Measurements from ENCODE around the gene IMPG2. TPM values are rescaled to one million over a fixed set of nuclear protein-coding genes. Genes with fewer than 3 reads are reported as not detected.

Gene IMPG2
- total and polyA plus RNA-seq, 8 donors: under 0.01 to 2.3 (median 0.36) TPM; not detected in 2

GRCh38 chr3:101252945-101253344 is 67.4 kb downstream of the IMPG2 start:
- H3K4me1 ChIP-seq: no peaks in the 10 kb centered on the region
- no peak overlapping the region for H3K27ac ChIP-seq
- WGBS, 5 donors: 93 to 98% (median 95%) methylated on average over 2 of the region's 2 CpGs
- intact Hi-C loops (cut with DNase I; ENCODE audit: low total_unique reads): no loop called here
- H3K27me3 ChIP-seq: no peaks in the 10 kb centered on the region
- no peaks in the 10 kb centered on the region for H3K36me3 ChIP-seq
- no peak for DNase-seq
- no peak for TF ChIP-seq POLR2A (IDR thresholded peaks at IDR 0.05)
- TF ChIP-seq POLR2AphosphoS5 (IDR thresholded peaks at IDR 0.05): no peak
- TF ChIP-seq EP300 (IDR thresholded peaks at IDR 0.05): no peak
- no peak for TF ChIP-seq CTCF (IDR thresholded peaks at IDR 0.05)
- H3K9me3 ChIP-seq: no peaks in the 10 kb centered on the region
- H3K4me3 ChIP-seq: no peak overlapping the region

GRCh38 chr3:101252307-101252706 is 68.1 kb downstream of the IMPG2 start:
- Histone ChIP-seq H3K27me3 (no peaks in the 10 kb centered on the region), H3K36me3 (no peaks in the 10 kb centered on the region), H3K4me3 (no peak overlapping the region), H3K4me1 (no peaks in the 10 kb centered on the region), H3K27ac (no peak overlapping the region), H3K9me3 (no peaks in the 10 kb centered on the region)
- intact Hi-C loops (cut with DNase I; ENCODE audit: low total_unique reads): no loop called here
- WGBS, 5 donors: 83 to 97% (median 91%) methylated on average over 1 of the region's 1 CpG
- DNase-seq: no peak
- TF ChIP-seq POLR2AphosphoS5 (IDR thresholded peaks at IDR 0.05): no peak
- TF ChIP-seq EP300 (IDR thresholded peaks at IDR 0.05): no peak
- no peak for TF ChIP-seq POLR2A (IDR thresholded peaks at IDR 0.05)
- no peak for TF ChIP-seq CTCF (IDR thresholded peaks at IDR 0.05)

- H3K4me3 ChIP-seq: no peak overlapping the region
- TF ChIP-seq POLR2AphosphoS5 (IDR thresholded peaks at IDR 0.05): no peak
- TF ChIP-seq CTCF (IDR thresholded peaks at IDR 0.05): no peak
- TF ChIP-seq POLR2A (IDR thresholded peaks at IDR 0.05): no peak
- TF ChIP-seq EP300 (IDR thresholded peaks at IDR 0.05): no peak
- no peaks in the 10 kb centered on the region for H3K36me3 ChIP-seq
- DNase-seq: no peak
- H3K9me3 ChIP-seq: no peaks in the 10 kb centered on the region
- H3K27me3 ChIP-seq: no peaks in the 10 kb centered on the region
- no peaks in the 10 kb centered on the region for H3K4me1 ChIP-seq
- H3K27ac ChIP-seq: no peak overlapping the region
- 83 to 94% (median 89%) methylated on average over 2 of the region's 2 CpGs for WGBS, 5 donors
- intact Hi-C loops (cut with DNase I; ENCODE audit: low total_unique reads): no loop called here
Measured at GRCh38 chr3:101251441-101251840, 68.9 kb downstream of the IMPG2 start.

- H3K27me3 ChIP-seq: no peaks in the 10 kb centered on the region
- H3K4me3 ChIP-seq: no peak overlapping the region
- no peak overlapping the region for H3K27ac ChIP-seq
- 83 to 95% (median 93%) methylated on average over 3 of the region's 3 CpGs for WGBS, 5 donors
- DNase-seq: no peak
- no peaks in the 10 kb centered on the region for H3K4me1 ChIP-seq
- no peaks in the 10 kb centered on the region for H3K36me3 ChIP-seq
- intact Hi-C loops (cut with DNase I; ENCODE audit: low total_unique reads): no loop called here
- H3K9me3 ChIP-seq: no peaks in the 10 kb centered on the region
- TF ChIP-seq POLR2AphosphoS5 (IDR thresholded peaks at IDR 0.05) (no peak), POLR2A (IDR thresholded peaks at IDR 0.05) (no peak), EP300 (IDR thresholded peaks at IDR 0.05) (no peak), CTCF (IDR thresholded peaks at IDR 0.05) (no peak)
Measured at GRCh38 chr3:101249522-101249921, 70.9 kb downstream of the IMPG2 start.
